ENCODE data around the gene ZNF710. TPM values are rescaled to one million over a fixed set of nuclear protein-coding genes. Genes with fewer than 3 reads are reported as not detected.

The ZNF710 gene
- total and polyA plus RNA-seq, 2 donors (not counting 3 experiments of a cell fraction or from before 2014, with no cell fraction given) = 8.9 to 32.4 TPM

DNA sequence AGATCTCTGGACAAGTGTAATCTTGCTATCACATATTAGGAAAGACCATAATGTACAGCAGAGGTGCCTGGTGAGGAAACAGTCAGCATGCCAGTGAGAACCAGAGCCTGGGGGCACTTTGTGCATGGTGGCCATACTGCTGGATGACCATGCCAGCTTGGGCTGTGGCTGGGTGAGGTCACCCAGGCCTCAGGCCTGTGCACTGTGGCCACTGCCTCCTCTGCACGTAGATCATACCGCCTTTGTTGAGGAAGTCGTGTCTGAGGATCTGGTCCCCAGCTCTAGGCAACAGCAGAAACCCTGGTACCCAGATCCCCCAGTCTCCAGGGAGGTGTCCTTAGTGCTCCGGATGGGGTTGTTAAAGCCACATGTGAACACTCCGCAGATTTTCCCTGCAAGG is 38.9 kb downstream of the ZNF710 start:
- no TSS peak for BruUV-seq (replicated peaks)
- no peak for FAIRE-seq
- no peak overlapping the region for H3K9ac ChIP-seq (replicated peaks; ENCODE audit: extremely low read depth, insufficient read depth, low read length)
- no peak overlapping the region for H2AFZ ChIP-seq (ENCODE audit: low read depth, low read length)
- H3K36me3 ChIP-seq (ENCODE audit: control insufficient read depth in 2 of 2, extremely low read depth in 1 of 2, insufficient read depth in 2 of 2, low read length in 2 of 2) = no peaks in the 10 kb centered on the region
- ChIA-PET POLR2A (no interaction called here), CTCF (no interaction called here)
- no peak overlapping the region for H3K4me3 ChIP-seq (replicated peaks in 1 of 3; ENCODE audit: insufficient read depth in 1 of 3, low read depth in 1 of 3, low read length in 3 of 3)
- H4K20me1 ChIP-seq (replicated peaks; ENCODE audit: control insufficient read depth, extremely low read depth, insufficient read depth, low read length) = no peaks in the 10 kb centered on the region
- no peak for TF ChIP-seq EZH2 (IDR thresholded peaks at IDR 0.05; ENCODE audit: borderline replicate concordance, low read depth, low read length, severe bottlenecking)
- no peaks in the 10 kb centered on the region for H3K27me3 ChIP-seq (ENCODE audit: control insufficient read depth in 2 of 2, insufficient read depth in 2 of 2, low read length in 2 of 2)
- no peaks in the 10 kb centered on the region for H3K9me3 ChIP-seq (replicated peaks; ENCODE audit: control insufficient read depth, insufficient read depth, low read length)
- dilution Hi-C loops (cut with MboI; ENCODE audit: extremely low pct_ligation_motif_present, low sequenced_read_pairs) = no loop called here
- H3K27ac ChIP-seq (ENCODE audit: insufficient read depth, low read depth, low read length) = no peak overlapping the region
- no peaks in the 10 kb centered on the region for H3K9me1 ChIP-seq (replicated peaks; ENCODE audit: control insufficient read depth, extremely low read depth, insufficient read depth, low read length)
- H3K79me2 ChIP-seq (ENCODE audit: control insufficient read depth, insufficient read depth, low read length) = peaks cover 15% of the 10 kb centered on the region
- peaks cover 32% of the 10 kb centered on the region for H3K4me1 ChIP-seq (ENCODE audit: control insufficient read depth, extremely low read depth, insufficient read depth, low read length)
- DNase-seq (ENCODE audit: low read depth, low spot score) = no peak
- intact Hi-C loops (cut with micrococcal nuclease) = no loop called here
- H3K4me2 ChIP-seq (ENCODE audit: insufficient read depth, low read length) = no peak overlapping the region

DNA sequence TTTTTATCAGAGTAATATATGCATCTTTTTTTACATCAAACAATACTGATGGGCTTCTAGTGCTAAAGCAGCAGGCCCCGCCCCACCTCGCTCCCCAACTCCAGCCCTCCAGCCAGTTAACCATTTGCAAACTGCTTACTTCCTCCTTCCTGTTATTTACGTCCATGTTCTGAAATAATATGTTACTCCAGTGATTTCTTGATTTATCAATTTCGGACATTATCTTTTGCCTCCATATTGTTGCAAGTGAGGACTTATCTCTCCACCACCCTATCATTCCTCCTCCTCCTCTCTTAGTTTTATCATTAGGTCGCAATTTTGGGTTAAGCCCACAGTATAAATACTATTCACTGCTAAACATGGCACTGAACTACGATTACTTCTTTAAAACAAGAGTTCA is 39.5 kb downstream of the ZNF710 start:
- BruUV-seq (replicated peaks) = no TSS peak

More for the DNA sequence above, 39.5 kb downstream of the ZNF710 start:
- Histone ChIP-seq H3K4me2 (ENCODE audit: insufficient read depth, low read length) (no peak overlapping the region), H3K36me3 (ENCODE audit: control insufficient read depth in 2 of 2, extremely low read depth in 1 of 2, insufficient read depth in 2 of 2, low read length in 2 of 2) (no peaks in the 10 kb centered on the region), H3K27me3 (ENCODE audit: control insufficient read depth in 2 of 2, insufficient read depth in 2 of 2, low read length in 2 of 2) (no peaks in the 10 kb centered on the region), H3K9ac (replicated peaks; ENCODE audit: extremely low read depth, insufficient read depth, low read length) (no peak overlapping the region), H4K20me1 (replicated peaks; ENCODE audit: control insufficient read depth, extremely low read depth, insufficient read depth, low read length) (no peaks in the 10 kb centered on the region), H3K9me1 (replicated peaks; ENCODE audit: control insufficient read depth, extremely low read depth, insufficient read depth, low read length) (no peaks in the 10 kb centered on the region), H2AFZ (ENCODE audit: low read depth, low read length) (no peak overlapping the region), H3K4me3 (replicated peaks in 1 of 3; ENCODE audit: insufficient read depth in 1 of 3, low read depth in 1 of 3, low read length in 3 of 3) (no peak overlapping the region), H3K9me3 (replicated peaks; ENCODE audit: control insufficient read depth, insufficient read depth, low read length) (no peaks in the 10 kb centered on the region), H3K27ac (ENCODE audit: insufficient read depth, low read depth, low read length) (no peak overlapping the region), H3K79me2 (ENCODE audit: control insufficient read depth, insufficient read depth, low read length) (peaks cover 15% of the 10 kb centered on the region), H3K4me1 (ENCODE audit: control insufficient read depth, extremely low read depth, insufficient read depth, low read length) (peaks cover 25% of the 10 kb centered on the region)
- intact Hi-C loops (cut with micrococcal nuclease) = no loop called here
- ChIA-PET CTCF (no interaction called here), POLR2A (no interaction called here)
- FAIRE-seq (no peak), DNase-seq (ENCODE audit: low read depth, low spot score) (no peak)
- dilution Hi-C loops (cut with MboI; ENCODE audit: extremely low pct_ligation_motif_present, low sequenced_read_pairs) = no loop called here
- TF ChIP-seq GATA2 (IDR thresholded peaks at IDR 0.05; ENCODE audit: insufficient read depth, insufficient read length, low read depth, low read length) (no peak), JUN (IDR thresholded peaks at IDR 0.05; ENCODE audit: borderline replicate concordance, insufficient read depth, insufficient read length, low read depth) (no peak), FOS (IDR thresholded peaks at IDR 0.05; ENCODE audit: borderline replicate concordance, insufficient read depth, low read length) (no peak), MYC (IDR thresholded peaks at IDR 0.05; ENCODE audit: low read depth, low read length) (no peak), POLR2AphosphoS5 (IDR thresholded peaks at IDR 0.05; ENCODE audit: insufficient read depth, low read depth, low read length) (no peak), EZH2 (IDR thresholded peaks at IDR 0.05; ENCODE audit: borderline replicate concordance, low read depth, low read length, severe bottlenecking) (no peak), POLR2A (IDR thresholded peaks at IDR 0.05; ENCODE audit: low read depth, low read length) (no peak)
- TF ChIP-seq, protein P1, sequence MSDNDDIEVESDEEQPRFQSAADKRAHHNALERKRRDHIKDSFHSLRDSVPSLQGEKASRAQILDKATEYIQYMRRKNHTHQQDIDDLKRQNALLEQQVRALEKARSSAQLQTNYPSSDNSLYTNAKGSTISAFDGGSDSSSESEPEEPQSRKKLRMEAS (IDR thresholded peaks at IDR 0.05; ENCODE audit: insufficient read depth, insufficient read length) = no peak
- TF ChIP-seq, protein P2, sequence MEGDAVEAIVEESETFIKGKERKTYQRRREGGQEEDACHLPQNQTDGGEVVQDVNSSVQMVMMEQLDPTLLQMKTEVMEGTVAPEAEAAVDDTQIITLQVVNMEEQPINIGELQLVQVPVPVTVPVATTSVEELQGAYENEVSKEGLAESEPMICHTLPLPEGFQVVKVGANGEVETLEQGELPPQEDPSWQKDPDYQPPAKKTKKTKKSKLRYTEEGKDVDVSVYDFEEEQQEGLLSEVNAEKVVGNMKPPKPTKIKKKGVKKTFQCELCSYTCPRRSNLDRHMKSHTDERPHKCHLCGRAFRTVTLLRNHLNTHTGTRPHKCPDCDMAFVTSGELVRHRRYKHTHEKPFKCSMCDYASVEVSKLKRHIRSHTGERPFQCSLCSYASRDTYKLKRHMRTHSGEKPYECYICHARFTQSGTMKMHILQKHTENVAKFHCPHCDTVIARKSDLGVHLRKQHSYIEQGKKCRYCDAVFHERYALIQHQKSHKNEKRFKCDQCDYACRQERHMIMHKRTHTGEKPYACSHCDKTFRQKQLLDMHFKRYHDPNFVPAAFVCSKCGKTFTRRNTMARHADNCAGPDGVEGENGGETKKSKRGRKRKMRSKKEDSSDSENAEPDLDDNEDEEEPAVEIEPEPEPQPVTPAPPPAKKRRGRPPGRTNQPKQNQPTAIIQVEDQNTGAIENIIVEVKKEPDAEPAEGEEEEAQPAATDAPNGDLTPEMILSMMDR (IDR thresholded peaks at IDR 0.05; ENCODE audit: extremely low read depth in 1 of 2, insufficient read depth in 1 of 2, low read depth in 1 of 2, low read length in 2 of 2) = no peak
